HS-5 (cell line): ENCODE data around the gene KLRF2.
A peak's percentile ranks its signal among the peaks of the same experiment; 100 is the strongest.

Source experiments
- DNase-seq: peaks from one replicate; pipeline ENCODE4 v3.0.0-alpha.2; 2012; ENCODE audit warnings: low read depth

Gene KLRF2

GRCh38 chr12:9888665-9889273, 7.5 kb downstream of the KLRF2 start:
- DNase-seq, result no peak

GRCh38 chr12:9895215-9895971, 14.1 kb downstream of the KLRF2 start:
- no peak for DNase-seq

- DNase-seq, result no peak
These were observed 16.2 kb downstream of the KLRF2 start for GRCh38 chr12:9897535-9897934.

GRCh38 chr12:9899209-9899608, 17.9 kb downstream of the KLRF2 start:
- DNase-seq, result no peak

GRCh38 chr12:9900930-9901329, 19.6 kb downstream of the KLRF2 start:
- DNase-seq, result no peak

GRCh38 chr12:9902539-9903228, 21.4 kb downstream of the KLRF2 start:
- no peak for DNase-seq

GRCh38 chr12:9906873-9907272, 25.6 kb downstream of the KLRF2 start:
- DNase-seq, result no peak

GRCh38 chr12:9907769-9908168, 26.5 kb downstream of the KLRF2 start:
- DNase-seq, result no peak

GRCh38 chr12:9908350-9908749, 27.1 kb downstream of the KLRF2 start:
- DNase-seq, result no peak

- no peak for DNase-seq
These were observed 28.4 kb downstream of the KLRF2 start for GRCh38 chr12:9909724-9910123.

- DNase-seq, result peak; percentile 8
These were observed 29.6 kb downstream of the KLRF2 start for GRCh38 chr12:9910716-9911421.

- no peak for DNase-seq
These were observed 30.4 kb downstream of the KLRF2 start for GRCh38 chr12:9911708-9912107.

GRCh38 chr12:9919443-9919842, 38.2 kb downstream of the KLRF2 start:
- DNase-seq, result no peak

GRCh38 chr12:9920451-9920850, 39.2 kb downstream of the KLRF2 start:
- no peak for DNase-seq

GRCh38 chr12:9922429-9922828, 41.1 kb downstream of the KLRF2 start:
- DNase-seq, result no peak

- no peak for DNase-seq
These were observed 44.6 kb downstream of the KLRF2 start for GRCh38 chr12:9925705-9926393.

- DNase-seq, result no peak
These were observed 45.6 kb downstream of the KLRF2 start for GRCh38 chr12:9926876-9927275.

GRCh38 chr12:9928607-9929006, 47.3 kb downstream of the KLRF2 start:
- no peak for DNase-seq

GRCh38 chr12:9931245-9931644, 50.0 kb downstream of the KLRF2 start:
- DNase-seq, result no peak

GRCh38 chr12:9932270-9932669, 51.0 kb downstream of the KLRF2 start, which contains the start of gene CLEC2A:
CLEC2A (minus strand) TSS chr12:9932370; CDS start chr12:9932329, 41 bp downstream.
- DNase-seq, result no peak

- DNase-seq, result peak; percentile 11
These were observed 52.7 kb downstream of the KLRF2 start for GRCh38 chr12:9933958-9934357.

- no peak for DNase-seq
These were observed 53.7 kb downstream of the KLRF2 start for GRCh38 chr12:9935026-9935425.
